Hepatocyte (in vitro differentiated cells): ENCODE results near the gene UGT1A10. TPM values are rescaled to one million over a fixed set of nuclear protein-coding genes. Genes with fewer than 3 reads are reported as not detected.

Experiments
- DNase-seq: peaks from one replicate; pipeline ENCODE4 v3.0.0-alpha.2; 2016; ENCODE audit warnings: low spot score
- H2AFZ ChIP-seq: fragments of 200-600 bp; sonication (generic); 2 replicates; pipeline ENCODE4 v1.6.0; 2016; ENCODE audit warnings: antibody characterized with exemption, mild to moderate bottlenecking
- H3K27ac ChIP-seq: fragments of 200-600 bp; sonication (generic); 2 replicates; pipeline ENCODE4 v1.5.1; 2016; ENCODE audit warnings: mild to moderate bottlenecking
- H3K27me3 ChIP-seq: fragments of 200-600 bp; sonication (generic); 2 replicates; pipeline ENCODE4 v1.6.1; 2016
- H3K36me3 ChIP-seq: fragments of 200-600 bp; sonication (generic); replicated peaks from 2 replicates; pipeline ENCODE4 v1.5.1; 2016; ENCODE audit warnings: low read depth; ENCODE audit not compliant: insufficient read depth
- H3K4me1 ChIP-seq: fragments of 200-600 bp; sonication (generic); 2 replicates; pipeline ENCODE4 v1.5.1; 2016; ENCODE audit warnings: mild to moderate bottlenecking, moderate library complexity; ENCODE audit not compliant: insufficient read depth
- H3K4me2 ChIP-seq: fragments of 200-600 bp; sonication (generic); 2 replicates; pipeline ENCODE4 v1.6.0; 2016
- H3K4me3 ChIP-seq: fragments of 200-600 bp; sonication (generic); 2 replicates; pipeline ENCODE4 v1.5.1; 2016; ENCODE audit warnings: mild to moderate bottlenecking
- H3K79me2 ChIP-seq: fragments of 200-600 bp; sonication (generic); 2 replicates; pipeline ENCODE4 v1.6.0; 2017; ENCODE audit warnings: mild to moderate bottlenecking
- H3K9me2 ChIP-seq: fragments of 200-600 bp; sonication (generic); replicated peaks from 2 replicates; pipeline ENCODE4 v1.6.0; 2017; ENCODE audit warnings: mild to moderate bottlenecking; ENCODE audit not compliant: insufficient read depth
- H3K9me3 ChIP-seq: fragments of 200-600 bp; sonication (generic); 2 replicates; pipeline ENCODE4 v1.5.1; 2016; ENCODE audit warnings: low read depth, mild to moderate bottlenecking
- H4K20me1 ChIP-seq: fragments of 200-600 bp; sonication (generic); 2 replicates; pipeline ENCODE4 v1.6.0; 2016; ENCODE audit warnings: mild to moderate bottlenecking; ENCODE audit not compliant: insufficient read depth, poor library complexity, severe bottlenecking
- CTCF ChIP-seq: fragments of 200-600 bp; sonication (generic); IDR thresholded peaks from 2 replicates; pipeline ENCODE4 v1.5.1; 2016; ENCODE audit warnings: antibody characterized with exemption, mild to moderate bottlenecking; ENCODE audit not compliant: poor library complexity
- EZH2 ChIP-seq: fragments of 200-600 bp; sonication (generic); IDR thresholded peaks from 2 replicates; pipeline ENCODE4 v1.6.1; 2016; ENCODE audit warnings: antibody characterized with exemption, mild to moderate bottlenecking, borderline replicate concordance
- EZH2phosphoT487 ChIP-seq: fragments of 200-600 bp; sonication (generic); IDR thresholded peaks from one replicate; pipeline ENCODE4 v1.6.1; 2018; ENCODE audit warnings: antibody characterized with exemption, mild to moderate bottlenecking, low read depth, moderate library complexity; ENCODE audit not compliant: unreplicated experiment, severe bottlenecking
- WGBS: methylation state at CpG from one replicate; pipeline ENCODE4 v1.1.6; 2016; ENCODE audit warnings: low lambda C conversion rate; ENCODE audit errors: missing lambda C conversion rate; 5-methylcytosine and 5-hydroxymethylcytosine counted together
- polyA plus RNA-seq: library from polyadenylated mRNA; unstranded; fragments of >200 nt; fragmentation: Nextera tagmentation; extraction: Ambion mirVana; gene quantifications from 2 replicates; pipeline ENCODE4 v1.2.1, GENCODE V29; 2016
- total RNA-seq: library from RNA; depleted of rRNA; stranded (reverse); fragments of >200 nt; gene quantifications from 2 replicates; pipeline ENCODE4 v1.2.3, GENCODE V29; 2014

UGT1A10 gene
- total and polyA plus RNA-seq, 2 experiments from 2014 or later = not detected

GRCh38 chr2:233821709-233822100 is 185.5 kb downstream of the UGT1A10 start:
- Histone ChIP-seq H3K9me3 (no peaks in the 10 kb centered on the region), H3K27ac (no peak overlapping the region), H3K4me2 (no peak overlapping the region), H3K27me3 (no peaks in the 10 kb centered on the region), H3K79me2 (no peaks in the 10 kb centered on the region), H3K4me3 (no peak overlapping the region), H3K36me3 (no peaks in the 10 kb centered on the region), H3K4me1 (peaks cover 10% of the 10 kb centered on the region), H3K9me2 (no peaks in the 10 kb centered on the region), H4K20me1 (no peaks in the 10 kb centered on the region), H2AFZ (no peak overlapping the region)
- DNase-seq = no peak
- TF ChIP-seq EZH2phosphoT487 (no peak), CTCF (no peak), EZH2 (no peak)
- 95% methylated on average over 8 of the region's 8 CpGs for WGBS

GRCh38 chr2:233822101-233822771 is 186.0 kb downstream of the UGT1A10 start:
- no peaks in the 10 kb centered on the region for H3K36me3 ChIP-seq
- no peaks in the 10 kb centered on the region for H3K9me3 ChIP-seq
- no peaks in the 10 kb centered on the region for H3K27me3 ChIP-seq
- TF ChIP-seq EZH2phosphoT487 = no peak
- no peak for TF ChIP-seq EZH2
- no peak for TF ChIP-seq CTCF
- no peak overlapping the region for H3K27ac ChIP-seq
- 94% methylated on average over 21 of the region's 21 CpGs for WGBS
- no peaks in the 10 kb centered on the region for H4K20me1 ChIP-seq
- DNase-seq = no peak
- no peak overlapping the region for H3K4me3 ChIP-seq
- no peak overlapping the region for H2AFZ ChIP-seq
- no peak overlapping the region for H3K4me2 ChIP-seq
- H3K79me2 ChIP-seq = no peaks in the 10 kb centered on the region
- H3K9me2 ChIP-seq = no peaks in the 10 kb centered on the region
- peaks cover 6% of the 10 kb centered on the region for H3K4me1 ChIP-seq

Other genes with a start within 250 kb of the UGT1A10 start
- 25.9 and 28.2 TPM in 2 replicates for gene USP40, start 69.7 kb upstream of the UGT1A10 start, total RNA-seq
- 16.7 and 20.4 TPM in 2 replicates for gene USP40, start 69.7 kb upstream of the UGT1A10 start, polyA plus RNA-seq
- 0.08 and 0.10 TPM in 2 replicates for gene UGT1A8, start 18.8 kb upstream of the UGT1A10 start, total RNA-seq
- gene UGT1A8, start 18.8 kb upstream of the UGT1A10 start, polyA plus RNA-seq = not detected in 2 replicates
- 9.6 and 9.8 TPM in 2 replicates for gene UGT1A9, start 35.5 kb downstream of the UGT1A10 start, total RNA-seq
- 2.1 and 12.6 TPM in 2 replicates for gene UGT1A9, start 35.5 kb downstream of the UGT1A10 start, polyA plus RNA-seq
- gene UGT1A7, start 45.5 kb downstream of the UGT1A10 start, total RNA-seq = 0.07 TPM in 1 of 2 replicates, not detected in the other
- not detected in 2 replicates for gene UGT1A7, start 45.5 kb downstream of the UGT1A10 start, polyA plus RNA-seq
- gene UGT1A6, start 56.4 kb downstream of the UGT1A10 start, total RNA-seq = 3.4 and 3.6 TPM in 2 replicates
- gene UGT1A6, start 56.4 kb downstream of the UGT1A10 start, polyA plus RNA-seq = 0.64 and 0.77 TPM in 2 replicates
- not detected in 2 replicates for gene UGT1A5, start 76.5 kb downstream of the UGT1A10 start, total RNA-seq
- not detected in 2 replicates for gene UGT1A5, start 76.5 kb downstream of the UGT1A10 start, polyA plus RNA-seq
- not detected in 2 replicates for gene UGT1A4, start 82.3 kb downstream of the UGT1A10 start, total RNA-seq
- not detected in 2 replicates for gene UGT1A4, start 82.3 kb downstream of the UGT1A10 start, polyA plus RNA-seq
- gene UGT1A3, start 92.6 kb downstream of the UGT1A10 start, total RNA-seq = not detected in 2 replicates
- not detected in 2 replicates for gene UGT1A3, start 92.6 kb downstream of the UGT1A10 start, polyA plus RNA-seq
- 0.53 and 0.60 TPM in 2 replicates for gene UGT1A1, start 123.8 kb downstream of the UGT1A10 start, total RNA-seq
- gene UGT1A1, start 123.8 kb downstream of the UGT1A10 start, polyA plus RNA-seq = 0.51 and 0.91 TPM in 2 replicates
- not detected in 2 replicates for gene MROH2A, start 141.9 kb downstream of the UGT1A10 start, total RNA-seq
- gene MROH2A, start 141.9 kb downstream of the UGT1A10 start, polyA plus RNA-seq = not detected in 2 replicates
- 5.0 and 5.3 TPM in 2 replicates for gene HJURP, start 218.1 kb downstream of the UGT1A10 start, total RNA-seq
- gene HJURP, start 218.1 kb downstream of the UGT1A10 start, polyA plus RNA-seq = 2.7 and 3.6 TPM in 2 replicates